Measurements from ENCODE around the gene COPS7B.
A peak's percentile ranks its signal among the peaks of the same experiment; 100 is the strongest.
"Not testable (repeated sequence)": the region's sequence is repeated elsewhere in the genome, so short reads cannot be mapped to it uniquely, and the experiment has no call there.

Gene COPS7B

DNA sequence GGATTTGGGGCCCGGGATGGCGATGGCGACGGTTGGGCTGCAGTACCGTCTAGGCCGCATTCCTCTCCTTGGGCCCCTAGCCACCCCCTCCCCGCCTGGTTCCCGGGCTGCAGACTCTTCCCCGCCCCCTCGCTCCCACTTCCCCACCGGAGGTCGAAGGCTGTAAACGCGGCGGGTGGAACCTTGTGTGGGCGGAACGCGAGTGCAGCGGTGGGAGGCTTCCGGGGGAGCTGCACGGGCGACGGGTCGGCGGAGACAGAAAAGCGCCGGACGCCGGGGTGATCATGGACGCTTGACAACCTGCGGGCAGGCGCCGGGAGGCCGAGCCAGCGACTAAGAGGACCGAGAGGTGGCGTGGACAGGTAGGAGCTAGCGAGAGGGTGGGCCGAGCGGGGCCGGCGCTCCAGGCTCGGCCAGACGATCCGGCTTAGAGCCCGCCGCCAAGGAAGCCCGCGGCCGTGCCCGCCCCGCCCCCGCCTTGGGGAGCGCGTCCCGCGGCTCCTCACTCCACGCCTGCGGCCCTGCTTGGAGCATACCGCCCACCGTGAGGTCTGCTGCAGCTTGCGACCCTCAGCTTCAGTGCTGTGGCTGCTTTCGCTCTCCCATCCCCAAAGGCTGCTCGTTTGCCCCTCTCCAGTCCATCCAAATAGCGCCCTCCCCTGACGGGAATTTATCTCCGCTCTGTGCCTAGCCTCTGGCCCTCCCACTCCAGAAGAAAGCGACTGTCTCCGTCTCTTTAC is at the start of gene COPS7B:
Gene COPS7B (plus strand): TSS at position 269 of the 740 bp plus-strand sequence. CDS start 2,126 bp downstream, outside the sequence.
- peak; percentile 65 for DNase-seq

DNA sequence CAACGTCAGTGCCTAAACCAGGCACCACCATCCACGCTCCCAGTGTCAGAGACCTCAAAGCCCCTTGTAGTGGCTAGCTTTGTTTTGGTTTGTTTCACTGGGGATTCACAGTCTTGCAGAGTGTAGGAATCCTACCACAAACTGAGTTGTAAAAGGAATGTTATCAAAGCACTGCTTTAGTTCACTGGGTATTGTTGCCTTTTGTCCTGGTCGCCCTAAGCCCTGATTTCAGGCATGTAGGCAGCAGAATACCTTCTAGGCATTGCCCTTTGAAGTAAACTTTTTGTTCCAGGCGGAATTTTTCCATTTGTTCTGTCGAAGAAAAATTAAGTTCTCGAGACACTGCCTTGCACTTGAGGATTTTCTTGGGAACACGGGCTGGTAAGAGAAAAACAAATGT is 48.5 kb upstream of the COPS7B start:
- DNase-seq: no peak

DNA sequence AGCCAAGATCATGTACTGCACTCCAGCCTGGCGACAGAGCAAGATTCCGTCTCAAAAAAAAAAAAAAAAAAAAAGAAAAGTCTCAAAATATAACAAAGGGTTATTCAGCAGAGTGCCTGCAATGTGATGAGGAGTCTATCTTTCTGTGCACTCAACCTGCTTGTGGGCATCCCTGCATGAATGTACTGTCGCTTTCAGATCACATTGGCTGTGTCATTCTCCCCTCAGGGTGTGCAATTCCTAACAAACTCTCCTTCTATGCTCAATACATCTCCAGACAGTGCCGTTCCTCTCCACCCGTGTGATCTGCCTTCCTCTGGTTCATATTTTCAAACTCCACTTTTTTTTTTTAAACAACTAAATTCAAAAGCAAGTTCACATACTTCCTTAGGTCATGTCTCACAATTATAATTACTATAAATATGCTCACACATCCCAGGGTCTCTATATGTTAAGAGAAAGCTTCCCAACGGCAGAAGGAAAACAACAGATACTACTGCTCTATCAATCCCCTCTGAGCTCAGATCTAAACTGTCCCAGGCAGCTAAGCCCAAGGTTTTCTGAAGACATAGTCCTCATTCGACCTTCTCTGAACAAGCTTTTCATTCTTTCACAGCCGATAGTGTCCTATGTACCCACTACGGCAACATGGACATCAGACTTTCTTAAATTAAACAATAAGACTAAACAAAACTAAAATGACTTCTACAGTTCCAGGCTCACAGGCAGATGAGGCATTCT is 42.7 kb upstream of the COPS7B start:
- no peak for DNase-seq

DNA sequence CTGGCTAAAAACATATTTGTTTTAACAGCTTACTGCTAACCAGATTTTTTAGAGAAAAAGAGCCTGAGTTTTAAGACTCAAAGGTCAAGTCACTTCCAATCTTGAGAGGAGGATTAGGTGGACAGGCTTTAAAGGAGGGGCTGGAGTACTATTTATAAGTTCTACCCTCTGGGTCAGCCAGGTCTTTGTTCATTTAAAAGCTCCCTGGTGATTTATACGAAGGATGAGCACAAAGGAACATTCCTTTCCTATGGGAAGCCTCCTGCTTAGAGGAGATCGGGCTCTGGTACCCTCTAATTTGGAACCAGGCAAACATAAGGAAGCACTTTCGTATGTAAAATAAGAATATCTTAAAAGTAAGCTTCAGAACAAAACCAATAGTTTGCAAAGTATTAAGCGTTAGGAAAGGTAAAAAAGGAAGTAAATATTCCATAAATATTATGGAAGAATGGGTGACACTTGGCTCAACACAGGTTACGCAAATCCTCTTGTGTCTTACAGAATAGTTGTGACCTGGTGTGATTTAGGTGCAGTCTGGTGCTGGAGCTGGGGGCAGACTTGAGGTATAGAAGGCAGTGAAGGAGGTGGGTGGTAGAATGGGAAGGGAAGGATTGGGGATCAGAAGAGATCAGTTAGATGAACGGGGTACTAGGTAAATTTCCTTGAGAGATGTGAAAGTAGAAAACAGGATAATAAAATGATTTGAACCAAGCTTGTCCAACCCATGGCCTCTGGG is 40.8 kb upstream of the COPS7B start:
- no peak for DNase-seq

DNA sequence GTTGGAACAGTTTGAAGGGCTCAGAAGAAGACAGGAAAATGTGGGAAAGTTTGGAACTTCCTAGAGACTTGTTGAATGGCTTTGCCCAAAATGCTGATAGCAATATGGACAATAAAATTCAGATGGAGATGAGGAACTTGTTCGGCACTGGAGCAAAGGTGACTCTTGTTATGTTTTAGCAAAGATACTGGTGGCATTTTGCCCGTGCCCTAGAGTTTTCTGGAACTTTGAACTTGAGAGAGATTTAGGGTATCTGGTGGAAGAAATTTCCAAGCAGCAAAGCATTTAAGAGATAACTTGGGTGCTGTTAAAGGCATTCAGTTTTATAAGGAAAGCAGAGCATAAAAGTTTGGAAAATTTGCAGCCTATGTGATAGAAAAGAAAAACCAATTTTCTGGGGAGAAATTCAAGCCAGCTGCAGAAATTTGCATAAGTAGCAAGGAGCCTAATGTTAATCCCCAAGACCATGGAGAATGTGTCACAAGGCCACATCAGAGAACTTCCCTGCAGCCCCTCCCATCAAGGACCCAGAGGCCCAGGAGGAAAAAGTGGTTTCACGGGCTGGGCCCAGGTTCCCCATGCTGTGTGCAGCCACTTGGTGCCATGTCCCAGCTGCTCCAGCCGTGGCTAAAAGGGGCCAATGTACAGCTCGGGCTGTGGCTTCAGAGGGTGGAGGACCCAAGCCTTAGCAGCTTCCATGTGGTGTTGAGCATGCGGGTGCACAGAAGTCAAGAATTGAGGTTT is 37.9 kb upstream of the COPS7B start:
- not testable (repeated sequence) for DNase-seq

DNA sequence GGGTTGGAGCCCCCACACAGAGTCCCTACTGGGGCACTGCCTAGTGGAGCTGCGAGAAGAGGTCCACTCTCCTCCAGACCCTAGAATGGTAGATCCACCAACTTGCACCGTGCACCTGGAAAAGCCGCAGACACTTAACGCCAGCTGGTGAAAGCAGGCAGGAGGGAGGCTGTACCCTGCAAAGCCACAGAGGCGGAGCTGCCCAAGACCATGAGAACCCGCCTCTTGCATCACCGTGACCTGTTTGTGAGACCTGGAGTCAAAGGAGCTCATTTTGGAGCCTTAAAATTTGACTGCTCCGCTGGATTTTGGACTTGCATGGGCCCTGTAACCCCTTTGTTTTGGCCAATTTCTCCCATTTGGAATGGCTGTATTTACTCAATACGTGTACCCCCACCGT is 37.2 kb upstream of the COPS7B start:
- DNase-seq: not testable (repeated sequence)

DNA sequence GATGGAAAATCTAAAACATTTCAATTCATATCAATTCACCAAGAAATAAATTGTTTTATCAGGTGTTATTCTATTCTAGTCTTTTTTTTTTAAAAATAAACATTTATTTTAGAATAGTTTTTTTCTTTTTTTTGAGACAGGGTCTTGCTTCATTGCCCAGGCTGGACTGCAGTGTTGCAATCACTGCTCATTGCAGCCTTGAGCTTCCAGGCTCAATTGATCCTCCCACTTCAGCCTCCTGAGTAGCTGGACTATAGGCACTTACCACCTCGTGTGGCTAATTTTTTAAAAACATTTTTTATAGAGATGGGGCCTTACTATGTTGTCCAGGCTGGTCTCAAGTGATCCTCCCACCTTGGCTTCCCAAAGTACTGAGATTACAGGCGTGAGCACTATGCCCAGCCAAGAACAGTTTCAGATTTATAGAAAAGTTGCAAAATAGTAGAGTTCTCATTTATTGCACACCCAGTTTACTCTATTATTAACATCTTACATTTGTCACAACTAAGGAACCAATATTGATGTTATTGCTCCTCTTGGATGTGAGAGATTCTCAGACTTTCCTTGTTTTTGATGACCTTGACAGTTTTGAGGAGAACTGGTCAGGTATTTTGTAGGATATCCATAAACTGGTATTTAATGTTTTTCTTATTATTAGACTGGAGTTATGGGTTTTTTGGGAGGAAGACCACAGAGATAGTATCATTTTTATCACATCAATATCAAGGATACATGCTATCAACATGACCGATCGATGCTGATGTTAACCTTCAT is 35.0 kb upstream of the COPS7B start:
- DNase-seq: no peak

DNA sequence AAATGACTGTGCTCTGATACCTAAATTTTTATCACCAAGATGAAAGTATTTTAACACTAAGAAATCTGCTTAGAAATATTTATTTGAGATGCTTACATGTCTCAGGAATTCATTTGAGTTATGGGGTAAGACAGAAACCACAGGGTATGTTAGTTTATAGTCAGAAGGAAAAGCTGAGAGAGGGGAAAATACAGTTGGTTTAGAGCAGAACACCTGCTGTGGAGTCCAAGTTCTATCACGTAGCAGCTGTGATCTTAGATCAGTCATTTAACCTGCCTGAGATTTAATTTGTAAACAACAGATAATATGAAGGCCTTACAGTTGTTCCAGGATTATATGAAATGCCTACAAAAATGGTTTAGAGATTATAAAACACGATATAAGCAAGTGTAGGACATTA is 34.2 kb upstream of the COPS7B start:
- no peak for DNase-seq

DNA sequence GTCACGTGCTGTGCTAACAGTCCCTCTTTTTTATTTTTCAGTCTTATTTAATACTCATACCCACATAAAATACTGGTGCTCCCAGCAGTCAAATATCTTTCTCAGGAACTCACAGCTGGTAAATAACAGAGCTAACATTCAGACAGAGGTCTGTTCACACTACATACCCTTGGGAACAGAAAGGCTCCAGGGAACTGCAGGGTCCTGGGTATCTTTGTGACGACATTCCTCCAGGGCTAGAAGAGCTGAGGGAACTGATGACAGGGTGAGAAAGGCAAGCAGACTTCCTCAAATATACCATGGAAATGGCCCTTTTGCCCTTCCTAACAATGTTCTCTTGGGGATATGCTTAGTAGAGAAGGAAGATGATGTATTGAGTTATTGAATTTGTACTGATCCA is 24.5 kb upstream of the COPS7B start:
- no peak for DNase-seq

DNA sequence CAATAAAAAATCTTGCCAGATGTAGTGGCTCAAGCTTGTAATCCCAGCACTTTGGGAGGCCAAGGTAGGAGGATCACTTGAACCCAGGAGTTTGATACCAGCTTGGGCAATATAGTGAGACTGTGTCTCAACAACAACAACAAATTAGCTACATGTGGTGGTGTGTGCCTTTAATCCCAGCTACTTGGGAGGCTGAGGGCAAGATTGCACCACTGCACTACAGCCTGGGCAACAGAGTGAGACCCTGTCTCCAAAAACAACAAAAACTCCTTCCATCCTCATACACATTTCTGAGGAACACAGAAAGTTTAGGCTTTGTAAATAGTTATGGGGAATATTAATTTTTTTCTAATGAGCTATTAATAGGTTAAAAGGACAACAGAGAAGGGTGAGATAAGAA is 22.1 kb upstream of the COPS7B start:
- no peak for DNase-seq

DNA sequence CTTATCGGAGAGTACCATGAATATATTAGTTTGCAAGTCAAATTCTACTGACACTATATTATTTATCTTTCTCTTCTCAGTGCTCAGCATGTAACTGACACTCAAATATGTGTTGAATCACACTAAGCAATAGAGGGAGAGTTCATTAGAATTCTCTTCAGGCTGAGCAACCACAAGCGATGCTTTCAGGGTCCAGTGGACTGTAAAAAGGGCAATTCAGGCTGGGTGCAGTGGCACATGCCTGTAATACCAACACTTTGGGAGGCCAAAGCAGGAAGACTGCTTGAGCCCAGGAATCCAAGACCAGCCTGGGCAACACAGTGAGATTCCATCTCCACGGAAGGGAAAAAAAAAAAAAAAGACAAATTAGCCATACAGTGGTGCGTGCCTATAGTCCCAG is 21.5 kb upstream of the COPS7B start:
- no peak for DNase-seq

DNA sequence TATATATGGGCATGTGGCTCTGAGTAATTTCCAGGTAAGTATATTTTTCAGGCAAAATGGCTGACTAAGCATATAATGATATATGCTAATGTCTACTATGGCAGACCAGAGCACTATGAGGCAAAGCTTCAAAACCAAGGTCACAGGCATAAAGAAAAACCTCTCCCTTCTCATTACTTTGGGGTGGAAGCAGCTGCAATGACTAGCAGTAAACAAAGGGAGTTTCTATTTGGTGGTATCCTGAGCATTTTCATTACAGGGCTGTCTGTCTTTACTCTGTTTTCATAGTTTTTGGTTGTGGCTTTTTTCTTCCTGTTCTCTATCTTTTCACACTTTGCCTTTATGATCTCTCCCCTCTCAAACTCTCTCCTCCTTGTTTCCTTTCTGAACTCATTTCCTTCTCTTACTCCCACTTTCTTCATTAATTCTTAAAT is 20.7 kb upstream of the COPS7B start:
- no peak for DNase-seq

DNA sequence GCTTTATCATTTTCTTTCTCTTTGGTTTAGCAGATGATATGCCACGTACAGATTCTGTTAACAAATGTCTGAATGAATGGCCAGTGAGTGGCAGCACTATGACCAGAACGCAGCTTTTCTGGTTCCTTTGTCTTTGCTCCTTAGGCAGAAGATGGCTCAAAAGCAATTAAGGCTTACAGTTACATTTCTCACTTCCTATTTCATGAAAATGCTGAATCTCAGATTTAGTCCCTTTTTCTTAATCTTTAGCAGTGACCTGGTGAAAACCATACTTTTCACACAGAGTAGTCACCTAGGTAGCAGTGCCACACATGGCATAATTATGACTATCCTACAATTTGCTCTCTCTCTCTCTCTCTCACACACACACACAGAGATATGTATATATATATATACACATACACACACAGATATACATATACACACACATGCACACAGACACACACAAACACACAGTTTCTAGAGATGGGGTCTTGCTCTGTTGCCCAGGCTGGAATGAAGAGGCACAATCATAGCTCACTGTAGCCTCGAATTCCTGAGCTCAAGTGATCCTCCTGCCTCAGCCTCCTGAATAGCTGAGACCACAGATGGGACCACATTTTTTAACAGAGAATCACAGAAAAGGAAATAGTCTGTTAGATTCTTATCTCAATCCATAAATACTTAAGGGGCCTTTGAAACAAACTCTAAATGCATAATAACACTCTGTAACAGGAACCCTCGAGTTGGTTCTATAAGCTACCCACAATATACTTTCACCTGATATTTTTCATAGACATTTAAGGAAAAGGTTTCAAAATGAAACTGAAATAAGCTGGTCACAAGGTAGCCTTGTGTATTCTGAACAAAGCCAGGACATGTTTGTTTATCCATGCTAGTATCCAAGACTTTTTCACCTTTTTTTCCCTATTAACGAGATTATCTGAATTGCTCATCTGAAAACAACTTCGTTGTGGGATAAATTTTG is 16.8 kb upstream of the COPS7B start:
- no peak for DNase-seq

DNA sequence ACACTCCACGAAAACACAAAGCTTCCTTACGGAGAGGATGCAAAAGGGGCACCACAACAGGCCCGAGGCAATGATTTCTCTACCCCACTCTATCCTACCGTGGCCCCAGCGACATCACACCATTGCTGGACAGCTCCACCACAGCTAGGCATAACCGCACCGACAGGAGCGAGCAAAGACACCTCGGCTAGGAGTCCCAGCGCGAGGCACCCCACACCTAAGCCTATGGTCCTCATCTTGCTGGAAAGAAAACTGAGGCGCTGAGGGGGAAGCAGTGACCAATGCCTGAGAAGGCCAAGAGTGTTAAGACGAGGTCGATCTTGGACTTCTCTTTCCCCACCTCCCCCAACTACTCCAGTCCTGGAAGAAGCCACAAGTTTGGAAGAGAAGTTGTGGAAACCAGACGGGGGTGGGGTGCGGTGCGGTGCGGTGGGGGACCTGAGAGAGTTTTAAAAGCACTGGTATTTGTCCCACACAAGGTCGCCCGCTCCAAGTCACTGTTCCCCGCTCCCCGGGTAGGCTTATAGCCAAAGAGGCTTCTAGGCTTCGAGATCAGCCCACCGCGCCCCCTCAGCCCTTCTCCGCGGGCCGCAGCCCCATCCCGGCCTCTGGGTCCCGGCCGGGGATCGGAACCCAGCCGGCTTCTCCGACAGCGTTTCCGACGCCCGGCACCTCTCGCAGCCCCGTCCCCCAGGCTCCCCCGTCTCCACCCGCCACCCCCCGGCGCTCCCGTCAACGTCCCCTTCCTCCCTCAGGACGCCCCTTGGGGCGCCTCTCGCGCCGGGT is 5.9 kb upstream of the COPS7B start:
- DNase-seq: no peak

DNA sequence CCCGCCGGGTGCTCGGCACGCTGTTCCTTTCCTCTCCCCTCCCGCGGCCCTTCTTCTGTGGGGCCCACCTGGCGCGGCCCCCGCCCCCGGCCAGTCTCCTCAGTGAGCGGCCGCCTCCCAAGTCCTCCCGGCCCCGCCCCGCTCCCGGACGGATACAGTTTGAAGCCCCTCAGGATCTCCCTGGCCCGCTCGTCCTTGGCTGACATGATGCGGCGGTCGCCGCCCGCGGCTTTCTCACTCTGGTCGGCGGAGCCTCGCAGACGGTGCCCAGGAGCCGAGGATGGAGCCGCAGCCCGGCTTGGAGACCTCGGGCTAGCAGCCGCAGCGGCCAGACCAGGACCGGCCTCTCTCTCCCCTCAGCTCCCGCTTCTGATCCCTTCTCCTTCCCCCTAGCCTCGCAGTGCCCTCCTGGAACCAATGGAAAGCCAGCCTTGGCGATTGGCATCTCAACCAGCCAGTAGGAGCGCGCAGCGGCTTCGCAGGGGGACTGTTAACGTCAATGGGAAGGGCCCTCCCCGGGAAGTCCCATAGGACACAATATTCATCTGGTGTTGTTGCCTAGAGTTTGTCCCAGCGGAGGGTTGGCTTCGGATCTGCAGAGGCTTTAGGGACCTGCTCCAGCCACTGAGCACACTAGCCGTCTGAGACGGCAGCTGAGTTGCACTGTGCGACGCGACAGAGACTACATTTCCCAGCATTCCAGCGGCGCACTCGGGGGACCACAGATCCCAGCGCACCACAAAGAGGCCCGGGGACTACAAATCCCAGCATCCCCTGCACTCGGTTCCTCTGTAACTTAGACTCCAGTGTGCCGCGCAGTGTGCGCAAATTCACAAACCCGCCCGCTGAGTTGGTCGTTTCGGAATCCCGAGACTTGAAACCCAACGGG is 5.1 kb upstream of the COPS7B start, which contains the start of gene PDE6D:
Gene PDE6D (minus strand): TSS at position 374 of the 889 bp plus-strand sequence. CDS start 168 bp downstream, at position 206.
- peak; percentile 70 for DNase-seq

DNA sequence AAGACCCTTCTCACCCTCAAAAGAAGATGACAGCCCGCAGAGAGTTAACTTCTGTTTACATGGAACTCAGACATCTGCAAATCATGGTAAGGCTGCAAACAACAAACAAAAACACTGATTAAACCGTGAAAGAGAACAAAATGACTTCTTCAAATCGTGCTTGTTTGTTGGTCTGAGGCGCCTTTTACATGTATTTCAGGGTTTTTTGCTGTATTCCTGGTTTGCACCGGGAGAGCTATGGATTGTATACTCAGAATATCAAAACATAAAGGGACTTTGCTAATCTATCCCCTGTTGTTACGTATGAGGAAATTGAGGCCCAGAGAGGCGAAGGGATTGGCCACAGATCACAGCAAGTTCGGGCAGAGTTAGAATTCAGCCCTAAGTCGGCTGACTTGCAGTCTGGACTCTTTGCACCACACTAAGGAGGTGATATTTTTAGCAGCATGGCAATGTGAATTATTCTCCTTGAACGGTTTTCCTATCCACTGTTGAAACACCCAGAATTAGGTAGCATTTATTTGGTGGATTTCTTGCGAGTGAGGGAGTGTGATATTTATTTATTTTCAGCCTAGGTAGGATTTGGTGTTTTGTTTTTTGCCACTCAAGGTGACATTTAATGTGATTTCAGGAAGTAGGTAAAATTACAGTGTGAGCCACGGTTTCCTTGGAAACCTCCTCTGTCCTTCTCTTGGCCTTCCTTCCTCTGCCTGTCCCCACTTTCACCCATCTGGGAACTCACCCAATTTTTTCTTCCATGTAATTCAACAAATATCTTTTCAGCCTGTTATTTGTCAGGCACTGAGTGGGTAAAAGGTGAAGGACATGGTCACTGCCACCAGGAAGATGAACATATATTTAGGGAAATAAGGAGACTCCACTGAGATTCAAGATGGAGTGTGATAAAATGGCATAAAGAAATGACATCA is 4.2 kb upstream of the COPS7B start:
- no peak for DNase-seq

DNA sequence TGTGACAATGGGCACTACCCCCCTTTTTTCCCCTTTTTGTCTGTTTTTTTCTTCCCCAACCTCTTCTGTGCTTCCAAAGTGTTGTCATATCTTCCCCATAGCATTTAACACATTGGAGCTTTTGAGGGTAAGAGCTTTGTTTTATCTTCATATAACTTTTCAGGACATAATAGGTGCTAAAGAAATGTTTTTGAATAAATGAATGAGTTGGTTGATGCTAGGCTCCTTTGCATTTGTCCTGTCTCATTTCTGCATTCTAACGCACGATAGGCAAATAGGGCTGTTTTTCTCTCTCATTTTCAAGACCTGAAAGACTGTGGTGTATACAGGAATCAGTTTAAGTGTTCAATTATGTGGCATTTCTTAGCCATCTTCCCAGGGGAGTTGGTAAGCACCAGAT is 832 bp upstream of the COPS7B start:
- DNase-seq: no peak

DNA sequence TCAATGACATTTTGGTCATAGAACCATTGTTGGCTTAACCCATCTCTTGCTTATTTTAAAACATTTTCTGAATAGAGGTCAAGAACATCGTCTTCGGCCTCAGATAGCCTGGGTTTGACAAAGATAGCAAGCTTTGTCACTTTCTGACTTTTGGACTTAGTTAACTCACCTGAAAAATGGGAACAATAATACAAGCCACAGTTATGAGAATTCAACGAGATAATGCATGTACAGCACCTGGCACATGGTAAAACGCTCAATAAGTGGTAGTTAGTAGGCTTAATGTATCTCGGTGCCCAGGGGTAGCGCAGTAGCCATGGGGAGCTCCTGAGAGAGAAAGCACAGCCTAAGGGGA is 446 bp upstream of the COPS7B start:
- no peak for DNase-seq
